Measurements from ENCODE around the gene ZBTB42.
"Not testable (repeated sequence)": the region's sequence is repeated elsewhere in the genome, so short reads cannot be mapped to it uniquely, and the experiment has no call there.

ZBTB42 gene

DNA sequence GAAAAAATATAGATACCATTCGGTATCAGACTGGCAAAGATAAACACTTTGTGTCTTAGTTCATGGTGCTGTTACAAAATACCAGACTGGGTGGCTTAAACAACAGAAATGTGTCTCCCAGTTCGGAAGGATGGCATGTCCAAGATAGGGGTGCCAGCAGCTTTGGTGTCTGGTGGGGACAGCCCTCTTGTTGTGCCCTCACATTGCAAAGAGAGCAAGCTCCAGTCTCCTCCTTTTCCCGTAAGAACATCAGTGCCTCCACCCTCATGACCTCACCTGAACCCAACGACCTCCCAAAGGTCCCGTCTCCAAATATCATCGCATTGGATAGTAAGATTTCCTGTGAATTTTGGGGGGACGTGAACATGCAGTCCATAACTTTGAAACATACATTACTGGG, 12.4 kb downstream of the ZBTB42 start:
- in situ Hi-C loops (cut with MboI; ENCODE audit: low sequenced_read_pairs, unreplicated experiment), result no loop called here
- DNase-seq (ENCODE audit: low spot score), result no peak
- TF ChIP-seq, protein P1, sequence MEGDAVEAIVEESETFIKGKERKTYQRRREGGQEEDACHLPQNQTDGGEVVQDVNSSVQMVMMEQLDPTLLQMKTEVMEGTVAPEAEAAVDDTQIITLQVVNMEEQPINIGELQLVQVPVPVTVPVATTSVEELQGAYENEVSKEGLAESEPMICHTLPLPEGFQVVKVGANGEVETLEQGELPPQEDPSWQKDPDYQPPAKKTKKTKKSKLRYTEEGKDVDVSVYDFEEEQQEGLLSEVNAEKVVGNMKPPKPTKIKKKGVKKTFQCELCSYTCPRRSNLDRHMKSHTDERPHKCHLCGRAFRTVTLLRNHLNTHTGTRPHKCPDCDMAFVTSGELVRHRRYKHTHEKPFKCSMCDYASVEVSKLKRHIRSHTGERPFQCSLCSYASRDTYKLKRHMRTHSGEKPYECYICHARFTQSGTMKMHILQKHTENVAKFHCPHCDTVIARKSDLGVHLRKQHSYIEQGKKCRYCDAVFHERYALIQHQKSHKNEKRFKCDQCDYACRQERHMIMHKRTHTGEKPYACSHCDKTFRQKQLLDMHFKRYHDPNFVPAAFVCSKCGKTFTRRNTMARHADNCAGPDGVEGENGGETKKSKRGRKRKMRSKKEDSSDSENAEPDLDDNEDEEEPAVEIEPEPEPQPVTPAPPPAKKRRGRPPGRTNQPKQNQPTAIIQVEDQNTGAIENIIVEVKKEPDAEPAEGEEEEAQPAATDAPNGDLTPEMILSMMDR (IDR thresholded peaks at IDR 0.05; ENCODE audit: borderline replicate concordance, control extremely low read depth, extremely low read depth, insufficient read depth, missing control alignments), result no peak

GRCh38 chr14:104814701-104815100, 13.8 kb downstream of the ZBTB42 start:
- DNase-seq (ENCODE audit: low spot score); in situ Hi-C loops (cut with MboI; ENCODE audit: low sequenced_read_pairs, unreplicated experiment): not testable (repeated sequence)

- TF ChIP-seq, protein P1 (IDR thresholded peaks at IDR 0.05; ENCODE audit: borderline replicate concordance, control extremely low read depth, extremely low read depth, insufficient read depth, missing control alignments), result no peak
- in situ Hi-C loops (cut with MboI; ENCODE audit: low sequenced_read_pairs, unreplicated experiment), result no loop called here
- no peak for DNase-seq (ENCODE audit: low spot score)
Observed at GRCh38 chr14:104816616-104816884, 15.6 kb downstream of the ZBTB42 start.

DNA sequence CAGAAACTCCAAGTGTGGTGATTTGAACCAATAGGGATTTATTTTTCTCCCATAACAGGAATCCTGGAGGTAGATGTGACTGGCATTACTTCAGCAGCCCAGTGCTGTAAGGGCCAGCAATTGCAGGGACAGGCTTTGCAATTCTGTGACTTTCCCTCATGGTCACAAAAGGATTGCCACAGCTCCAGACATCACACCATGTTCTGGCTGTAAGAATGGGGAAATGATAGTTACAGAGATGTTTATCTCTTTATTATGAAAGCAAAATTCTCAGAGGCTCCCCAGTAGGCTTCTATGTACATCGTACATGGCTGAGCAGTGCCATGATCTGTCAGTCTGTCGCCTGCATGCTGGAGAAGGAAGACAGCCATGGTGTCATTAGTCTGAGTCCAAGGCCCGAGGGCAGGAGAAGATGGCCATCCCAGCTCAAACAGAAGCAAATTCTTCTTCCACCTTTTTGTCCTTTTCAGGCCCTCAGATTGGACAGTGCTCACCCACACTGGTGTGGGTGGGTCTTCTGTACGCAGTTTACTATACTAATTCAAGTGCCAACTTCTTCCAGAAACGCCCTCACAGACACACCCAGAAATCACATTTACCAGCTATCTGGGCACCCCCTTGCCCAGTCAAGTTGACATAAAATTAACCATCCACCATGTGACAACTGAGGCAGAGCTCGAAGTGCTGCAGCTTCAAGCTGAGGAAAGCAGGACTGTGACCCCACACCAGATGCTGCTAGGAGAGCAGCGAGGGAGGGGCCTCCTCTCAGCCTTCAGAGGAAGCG, 17.2 kb downstream of the ZBTB42 start:
- TF ChIP-seq, protein P1 (IDR thresholded peaks at IDR 0.05; ENCODE audit: borderline replicate concordance, control extremely low read depth, extremely low read depth, insufficient read depth, missing control alignments), result no peak
- no peak for DNase-seq (ENCODE audit: low spot score)
- in situ Hi-C loops (cut with MboI; ENCODE audit: low sequenced_read_pairs, unreplicated experiment), result no loop called here

DNA sequence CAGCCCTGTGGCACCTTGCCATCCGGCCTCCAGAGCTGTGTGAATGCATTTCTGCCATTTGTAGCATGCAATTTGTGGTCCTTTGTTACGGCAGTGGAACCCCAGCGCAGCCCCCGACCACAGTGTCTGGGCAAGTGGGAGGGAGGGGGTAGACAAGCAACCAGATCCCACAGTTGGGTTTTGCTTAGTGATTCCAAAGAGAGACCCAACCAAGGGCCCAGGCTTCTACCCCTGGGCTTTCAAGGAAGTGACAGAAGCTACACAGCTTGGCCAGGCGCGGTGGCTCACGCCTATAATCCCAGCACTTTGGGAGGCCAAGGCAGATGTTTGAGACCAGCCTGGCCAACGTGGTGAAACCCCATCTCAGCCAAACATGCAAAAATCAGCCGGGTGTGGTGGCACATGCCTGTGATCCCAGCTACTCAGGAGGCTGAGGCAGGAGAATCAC, 17.8 kb downstream of the ZBTB42 start:
- in situ Hi-C loops (cut with MboI; ENCODE audit: low sequenced_read_pairs, unreplicated experiment), result no loop called here

DNA sequence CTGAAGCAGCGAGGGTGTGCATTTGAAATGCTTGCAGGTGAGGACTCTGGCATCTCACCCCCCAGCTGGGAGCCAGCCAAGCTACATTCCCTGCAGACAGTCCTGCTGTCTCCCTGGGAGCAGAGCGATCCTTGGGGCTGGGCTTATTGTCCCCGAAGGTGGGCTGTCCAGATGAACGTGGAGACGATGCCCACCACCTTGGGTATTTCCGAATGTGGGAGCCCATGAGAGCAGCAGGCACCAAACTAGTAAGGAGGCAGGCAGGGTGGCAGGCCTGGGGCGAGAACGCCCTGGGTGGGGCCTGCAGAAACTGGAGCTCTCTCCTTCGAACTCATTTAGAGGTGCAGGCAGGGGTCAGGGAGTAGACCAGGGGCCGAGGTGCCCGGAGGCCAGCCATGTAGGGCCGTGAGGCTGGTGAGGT, 18.5 kb downstream of the ZBTB42 start:
- DNase-seq (ENCODE audit: low spot score), result no peak
- TF ChIP-seq, protein P1 (IDR thresholded peaks at IDR 0.05; ENCODE audit: borderline replicate concordance, control extremely low read depth, extremely low read depth, insufficient read depth, missing control alignments), result no peak
- in situ Hi-C loops (cut with MboI; ENCODE audit: low sequenced_read_pairs, unreplicated experiment), result no loop called here

More for the DNA sequence above, 17.8 kb downstream of the ZBTB42 start:
- TF ChIP-seq, protein P1 (IDR thresholded peaks at IDR 0.05; ENCODE audit: borderline replicate concordance, control extremely low read depth, extremely low read depth, insufficient read depth, missing control alignments), result no peak
- no peak for DNase-seq (ENCODE audit: low spot score)

- TF ChIP-seq, protein P1 (IDR thresholded peaks at IDR 0.05; ENCODE audit: borderline replicate concordance, control extremely low read depth, extremely low read depth, insufficient read depth, missing control alignments), result no peak
- DNase-seq (ENCODE audit: low spot score), result no peak
- in situ Hi-C loops (cut with MboI; ENCODE audit: low sequenced_read_pairs, unreplicated experiment), result no loop called here
Observed at GRCh38 chr14:104820669-104821228, 19.8 kb downstream of the ZBTB42 start.
